Prostate gland (tissue), 2 donors: Measurements from ENCODE around the gene FBXL17.

ENCODE experiments used
- CTCF ChIP-seq, 4 experiments: fragments of 200-600 bp in 2 of 4; fragments of 450-650 bp in 2 of 4; sonication (generic) in 2 of 4; IDR thresholded peaks; 1 replicate in 3 of 4; 2 replicates in 1 of 4; pipeline ENCODE4 v1.5.1; 2016 to 2019; ENCODE audit warnings: antibody characterized with exemption in 4 of 4, mild to moderate bottlenecking in 2 of 4, moderate library complexity in 2 of 4
- POLR2A ChIP-seq: fragments of 450-650 bp; IDR thresholded peaks from one replicate; pipeline ENCODE4 v1.6.1; 2016; ENCODE audit warnings: antibody characterized with exemption, mild to moderate bottlenecking

- TF ChIP-seq POLR2A (no peak), CTCF (IDR thresholded peaks at IDR 0.05) (no peak)
These were observed 78.8 kb downstream of the FBXL17 start for GRCh38 chr5:108303086-108303485.
